Suprapubic skin (tissue), 4 donors: ENCODE data around the gene SIK2. TPM values are rescaled to one million over a fixed set of nuclear protein-coding genes. Genes with fewer than 3 reads are reported as not detected.
"Not testable (repeated sequence)": the region's sequence is repeated elsewhere in the genome, so short reads cannot be mapped to it uniquely, and the experiment has no call there.

Experiments used
- DNase-seq, 2 donors: peaks; one replicate each; pipeline ENCODE4 v3.0.0-alpha.2; 2019; ENCODE audit warnings: low spot score in 2 of 2
- H3K27ac ChIP-seq: fragments of 200-600 bp; sonication (generic); one replicate; pipeline ENCODE4 v1.5.1; 2019
- H3K27me3 ChIP-seq: fragments of 200-600 bp; sonication (generic); one replicate; pipeline ENCODE4 v1.5.1; 2019
- H3K36me3 ChIP-seq: fragments of 200-600 bp; sonication (generic); one replicate; pipeline ENCODE4 v1.5.1; 2019
- H3K4me1 ChIP-seq: fragments of 200-600 bp; sonication (generic); one replicate; pipeline ENCODE4 v1.5.1; 2019
- H3K4me3 ChIP-seq: fragments of 200-600 bp; sonication (generic); one replicate; pipeline ENCODE4 v1.5.1; 2019; ENCODE audit warnings: mild to moderate bottlenecking
- H3K9me3 ChIP-seq: fragments of 200-600 bp; sonication (generic); one replicate; pipeline ENCODE4 v1.5.1; 2019
- EP300 ChIP-seq: sonication (generic); formaldehyde crosslinking; IDR thresholded peaks from one replicate; pipeline ENCODE4 v1.6.1; 2017; ENCODE audit warnings: antibody characterized with exemption
- POLR2A ChIP-seq, 2 donors: fragments of 450-650 bp; IDR thresholded peaks; one replicate each; pipeline ENCODE4 v1.6.1; 2017; ENCODE audit warnings: antibody characterized with exemption in 2 of 2, mild to moderate bottlenecking in 2 of 2, moderate library complexity in 2 of 2
- POLR2AphosphoS5 ChIP-seq, 3 donors: sonication (generic); formaldehyde crosslinking; IDR thresholded peaks; one replicate each; pipeline ENCODE4 v1.6.1; 2017; ENCODE audit warnings: antibody characterized with exemption in 3 of 3
- WGBS: methylation state at CpG from one replicate; pipeline ENCODE4 v1.1.5; 2018; 5-methylcytosine and 5-hydroxymethylcytosine counted together
- total RNA-seq, 4 donors: library from RNA; depleted of rRNA; stranded (reverse); fragments of >200 nt; gene quantifications; one replicate each; pipeline ENCODE4 v1.1.0, GENCODE V29; 2016
- TF ChIP-seq, protein P1 (sequence below), 2 donors: fragments of 200-600 bp in 1 of 2; fragments of 450-650 bp in 1 of 2; sonication (generic) in 1 of 2; IDR thresholded peaks; one replicate each; pipeline ENCODE4 v1.5.1; 2016 to 2019; ENCODE audit warnings: antibody characterized with exemption in 2 of 2, mild to moderate bottlenecking in 1 of 2, moderate library complexity in 1 of 2

Gene SIK2
- total RNA-seq, 4 donors from 2014 or later = 13.9 to 29.0 (median 25.1) TPM

DNA sequence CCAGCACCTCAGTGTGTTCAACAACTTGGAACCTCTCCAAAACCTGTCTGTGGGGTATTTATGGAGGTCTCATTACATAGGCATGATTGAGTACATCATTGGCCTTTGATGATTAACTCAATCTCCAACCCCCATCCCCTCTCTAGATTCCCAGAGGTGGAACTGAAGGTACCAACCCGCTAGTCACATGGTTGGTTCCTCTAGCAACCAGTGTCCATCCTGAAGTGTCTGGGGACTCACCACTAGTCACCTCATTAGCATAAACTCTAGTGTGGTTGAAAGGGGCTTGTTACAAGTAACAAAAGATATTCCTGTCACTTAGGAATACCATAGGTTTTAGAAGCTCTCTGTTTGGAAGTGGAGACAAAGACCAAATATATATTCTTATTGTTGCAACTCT lies 40.3 kb downstream of the SIK2 start:
- no peak for DNase-seq
- Histone ChIP-seq H3K27ac (no peak overlapping the region), H3K36me3 (peaks cover 5% of the 10 kb centered on the region), H3K4me3 (no peak overlapping the region), H3K27me3 (no peaks in the 10 kb centered on the region), H3K4me1 (peaks cover 7% of the 10 kb centered on the region), H3K9me3 (no peaks in the 10 kb centered on the region)
- 100% methylated on average over 1 of the region's 1 CpG for whole genome bisulfite sequencing
- TF ChIP-seq EP300 (no peak), POLR2AphosphoS5 (IDR thresholded peaks at IDR 0.05) (no peak), POLR2A (IDR thresholded peaks at IDR 0.05) (no peak)
- TF ChIP-seq, protein P1, sequence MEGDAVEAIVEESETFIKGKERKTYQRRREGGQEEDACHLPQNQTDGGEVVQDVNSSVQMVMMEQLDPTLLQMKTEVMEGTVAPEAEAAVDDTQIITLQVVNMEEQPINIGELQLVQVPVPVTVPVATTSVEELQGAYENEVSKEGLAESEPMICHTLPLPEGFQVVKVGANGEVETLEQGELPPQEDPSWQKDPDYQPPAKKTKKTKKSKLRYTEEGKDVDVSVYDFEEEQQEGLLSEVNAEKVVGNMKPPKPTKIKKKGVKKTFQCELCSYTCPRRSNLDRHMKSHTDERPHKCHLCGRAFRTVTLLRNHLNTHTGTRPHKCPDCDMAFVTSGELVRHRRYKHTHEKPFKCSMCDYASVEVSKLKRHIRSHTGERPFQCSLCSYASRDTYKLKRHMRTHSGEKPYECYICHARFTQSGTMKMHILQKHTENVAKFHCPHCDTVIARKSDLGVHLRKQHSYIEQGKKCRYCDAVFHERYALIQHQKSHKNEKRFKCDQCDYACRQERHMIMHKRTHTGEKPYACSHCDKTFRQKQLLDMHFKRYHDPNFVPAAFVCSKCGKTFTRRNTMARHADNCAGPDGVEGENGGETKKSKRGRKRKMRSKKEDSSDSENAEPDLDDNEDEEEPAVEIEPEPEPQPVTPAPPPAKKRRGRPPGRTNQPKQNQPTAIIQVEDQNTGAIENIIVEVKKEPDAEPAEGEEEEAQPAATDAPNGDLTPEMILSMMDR (IDR thresholded peaks at IDR 0.05) = no peak

DNA sequence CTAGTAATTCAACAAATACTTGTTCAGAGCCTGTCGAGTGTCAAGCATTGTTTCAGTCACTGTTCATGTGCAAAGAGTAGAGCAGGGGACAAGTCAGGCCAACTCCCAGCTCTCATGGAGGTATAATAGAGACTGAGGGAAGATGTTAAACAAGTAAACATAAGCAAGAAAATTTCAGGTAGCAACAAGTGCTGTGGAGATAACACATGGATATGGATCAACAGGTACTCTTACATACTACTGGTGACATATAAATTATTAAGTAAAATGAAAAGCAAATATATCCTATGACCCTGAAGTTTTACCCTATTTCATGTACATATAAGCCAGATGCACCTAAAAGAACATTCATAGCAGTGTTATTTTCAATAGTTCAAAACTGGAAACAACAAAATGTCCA lies 42.7 kb downstream of the SIK2 start:
- peaks cover 5% of the 10 kb centered on the region for H3K36me3 ChIP-seq
- 93% methylated on average over 1 of the region's 1 CpG for WGBS
- H3K4me3 ChIP-seq = no peak overlapping the region
- no peaks in the 10 kb centered on the region for H3K27me3 ChIP-seq
- TF ChIP-seq POLR2AphosphoS5 (IDR thresholded peaks at IDR 0.05) (no peak), POLR2A (IDR thresholded peaks at IDR 0.05) (no peak), EP300 (no peak)
- TF ChIP-seq, protein P1 (IDR thresholded peaks at IDR 0.05) = no peak
- H3K9me3 ChIP-seq = no peaks in the 10 kb centered on the region
- no peak overlapping the region for H3K27ac ChIP-seq
- DNase-seq = no peak
- no peaks in the 10 kb centered on the region for H3K4me1 ChIP-seq

DNA sequence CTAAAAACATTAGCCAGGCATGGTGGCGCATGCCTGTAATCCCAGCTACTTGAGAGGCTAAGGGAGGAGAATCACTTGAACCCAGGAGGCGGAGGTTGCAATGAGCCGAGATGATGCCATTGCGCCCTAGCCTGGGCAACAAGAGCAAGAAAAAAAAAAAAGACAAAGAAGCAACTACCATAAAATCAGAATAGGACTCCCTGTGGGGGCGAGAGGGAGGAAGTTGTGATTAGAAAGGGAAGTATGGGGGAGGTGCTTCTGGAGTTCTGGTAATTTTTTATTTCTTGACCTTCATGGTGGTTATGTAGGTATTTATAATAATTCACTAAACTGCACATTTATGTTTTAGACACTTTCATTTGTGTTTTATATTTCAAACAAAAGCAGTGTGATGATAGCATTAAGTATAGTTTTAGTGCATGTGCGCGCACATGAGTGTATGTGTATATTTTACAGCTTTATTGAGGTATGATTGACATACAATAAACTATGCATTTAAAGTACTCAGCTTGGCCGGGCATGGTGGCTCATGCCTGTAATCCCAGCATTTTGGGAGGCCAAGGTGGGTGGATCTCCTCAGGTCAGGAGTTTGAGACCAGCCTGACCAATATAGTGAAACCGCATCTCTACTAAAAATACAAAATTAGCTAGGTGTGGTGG lies 43.5 kb downstream of the SIK2 start:
- no peak for TF ChIP-seq POLR2AphosphoS5 (IDR thresholded peaks at IDR 0.05)
- Histone ChIP-seq H3K4me3 (no peak overlapping the region), H3K9me3 (no peaks in the 10 kb centered on the region), H3K36me3 (peaks cover 5% of the 10 kb centered on the region), H3K27me3 (no peaks in the 10 kb centered on the region), H3K4me1 (no peaks in the 10 kb centered on the region), H3K27ac (no peak overlapping the region)
- WGBS = 87% methylated on average over 9 of the region's 9 CpGs
- no peak for DNase-seq

DNA sequence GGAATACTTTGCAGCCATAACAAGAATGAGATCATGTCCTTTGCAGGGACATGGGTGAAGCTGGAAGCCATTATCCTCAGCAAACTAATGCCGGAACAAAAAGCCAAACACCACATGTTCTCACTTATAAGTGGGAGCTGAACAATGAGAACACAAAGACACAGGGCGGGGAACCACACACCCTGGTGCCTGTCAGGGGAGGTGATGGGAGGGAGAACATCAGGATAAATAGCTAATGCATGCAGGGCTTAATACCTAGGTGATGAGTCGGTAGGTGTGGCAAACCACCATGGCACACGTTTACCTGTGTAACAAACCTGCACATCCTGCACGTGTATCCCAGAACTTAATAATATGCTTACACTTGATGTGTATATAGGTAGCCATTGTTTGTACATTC lies 49.1 kb downstream of the SIK2 start:
- H3K27ac ChIP-seq, H3K36me3 ChIP-seq, H3K9me3 ChIP-seq, DNase-seq, H3K4me3 ChIP-seq, H3K4me1 ChIP-seq, H3K27me3 ChIP-seq: not testable (repeated sequence)
- WGBS = 40% methylated on average over 5 of the region's 5 CpGs

DNA sequence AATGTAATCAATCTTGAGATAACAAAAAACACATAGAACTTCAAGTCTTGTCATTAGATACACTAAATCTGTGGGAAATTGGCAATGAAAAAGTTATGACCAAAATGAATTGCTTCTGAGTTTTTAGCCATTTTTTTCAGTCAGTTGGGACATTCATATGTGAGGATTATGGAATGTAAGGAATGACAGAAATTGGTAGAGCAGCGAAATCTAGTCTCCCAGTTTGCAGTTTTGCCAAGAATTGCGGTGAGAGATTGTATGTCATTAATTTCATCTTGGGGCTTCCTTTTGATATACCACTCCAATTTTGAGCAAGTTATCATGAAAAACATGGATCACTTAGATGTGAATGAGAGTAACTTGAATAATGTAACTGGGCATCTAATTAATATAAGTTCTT lies 49.9 kb downstream of the SIK2 start:
- no peak for DNase-seq
- Histone ChIP-seq H3K4me1 (peaks cover 8% of the 10 kb centered on the region), H3K9me3 (no peaks in the 10 kb centered on the region), H3K4me3 (no peak overlapping the region), H3K27ac (no peak overlapping the region), H3K36me3 (no peaks in the 10 kb centered on the region), H3K27me3 (no peaks in the 10 kb centered on the region)
- 78% methylated on average over 2 of the region's 2 CpGs for WGBS
- TF ChIP-seq EP300 = no peak
- no peak for TF ChIP-seq POLR2A (IDR thresholded peaks at IDR 0.05)
- TF ChIP-seq POLR2AphosphoS5 (IDR thresholded peaks at IDR 0.05) = no peak
- TF ChIP-seq, protein P1 (IDR thresholded peaks at IDR 0.05) = no peak

DNA sequence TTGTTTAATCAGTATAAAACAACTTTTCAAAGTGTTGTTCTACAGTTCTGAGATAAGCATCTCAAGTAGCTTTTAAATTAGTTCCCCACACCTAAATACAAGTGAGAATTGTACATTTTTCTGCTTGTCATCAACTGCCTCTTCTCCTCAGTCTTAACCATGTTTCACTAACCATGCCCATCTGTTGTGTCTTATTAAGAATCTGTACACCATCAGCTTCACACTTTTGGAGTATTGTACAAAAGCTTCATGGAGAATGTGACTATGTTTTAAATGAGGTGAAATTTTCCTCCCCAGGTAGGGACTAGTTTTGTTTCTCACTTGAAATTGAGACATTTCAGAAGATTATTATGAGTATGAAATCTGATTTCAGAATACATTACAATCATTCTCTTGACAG lies 52.4 kb downstream of the SIK2 start:
- Histone ChIP-seq H3K4me1 (peaks cover 8% of the 10 kb centered on the region), H3K4me3 (no peak overlapping the region), H3K27ac (no peak overlapping the region), H3K9me3 (no peaks in the 10 kb centered on the region), H3K36me3 (no peaks in the 10 kb centered on the region), H3K27me3 (no peaks in the 10 kb centered on the region)
- DNase-seq = no peak
- TF ChIP-seq EP300 = no peak
- no peak for TF ChIP-seq POLR2AphosphoS5 (IDR thresholded peaks at IDR 0.05)
- TF ChIP-seq, protein P1 (IDR thresholded peaks at IDR 0.05) = no peak
- no peak for TF ChIP-seq POLR2A (IDR thresholded peaks at IDR 0.05)
